GM21423 (cell line): Measurements from ENCODE around the gene MEF2C.

Experiments used
- ATAC-seq: cut with Tn5 transposase; IDR thresholded peaks from one replicate; pipeline ENCODE4 v1.9.1; 2021; ENCODE audit warnings: mild to moderate bottlenecking, moderate library complexity; ENCODE audit not compliant: unreplicated experiment

The MEF2C gene

DNA sequence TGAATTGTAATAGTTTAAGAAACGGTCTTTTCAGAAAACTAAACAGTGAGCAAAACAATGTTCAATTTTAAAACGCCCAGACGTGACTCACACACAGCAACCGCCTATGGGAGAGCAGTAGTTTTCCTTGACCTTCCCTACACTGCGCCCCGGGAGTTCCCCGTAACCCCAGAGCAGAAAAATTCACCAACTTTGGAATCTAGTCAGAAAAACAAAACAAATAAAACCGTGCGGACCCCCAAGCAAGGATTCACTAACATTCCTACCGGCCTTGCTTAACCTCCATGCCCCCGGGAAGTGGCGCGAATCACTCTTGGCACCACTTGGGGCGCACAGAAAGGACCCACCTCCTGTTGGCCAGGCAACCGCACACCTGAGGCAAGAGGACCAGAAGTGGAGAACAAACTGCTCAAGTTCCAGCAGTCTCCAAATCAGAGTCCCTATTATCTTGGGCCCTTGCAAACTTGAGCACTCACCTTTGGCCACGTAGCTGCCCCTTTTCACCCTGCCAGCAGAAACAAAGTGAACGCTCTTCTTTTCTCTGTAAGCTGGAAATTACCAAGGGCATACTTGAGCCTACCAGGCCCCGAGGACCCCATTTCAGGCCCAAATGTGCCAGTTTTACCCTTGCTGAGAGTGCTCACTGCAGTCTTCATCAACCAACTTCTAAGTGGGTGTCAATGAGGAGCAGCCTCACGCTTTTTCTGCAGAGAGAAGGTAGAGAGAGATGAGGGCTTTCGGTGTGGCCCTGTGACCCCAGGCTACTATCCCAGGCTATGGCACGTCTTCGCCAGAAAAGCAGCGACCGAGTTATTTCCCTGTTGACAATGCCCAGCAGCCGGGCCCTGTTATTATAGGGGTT is 189.7 kb downstream of the MEF2C start:
- no peak for ATAC-seq

DNA sequence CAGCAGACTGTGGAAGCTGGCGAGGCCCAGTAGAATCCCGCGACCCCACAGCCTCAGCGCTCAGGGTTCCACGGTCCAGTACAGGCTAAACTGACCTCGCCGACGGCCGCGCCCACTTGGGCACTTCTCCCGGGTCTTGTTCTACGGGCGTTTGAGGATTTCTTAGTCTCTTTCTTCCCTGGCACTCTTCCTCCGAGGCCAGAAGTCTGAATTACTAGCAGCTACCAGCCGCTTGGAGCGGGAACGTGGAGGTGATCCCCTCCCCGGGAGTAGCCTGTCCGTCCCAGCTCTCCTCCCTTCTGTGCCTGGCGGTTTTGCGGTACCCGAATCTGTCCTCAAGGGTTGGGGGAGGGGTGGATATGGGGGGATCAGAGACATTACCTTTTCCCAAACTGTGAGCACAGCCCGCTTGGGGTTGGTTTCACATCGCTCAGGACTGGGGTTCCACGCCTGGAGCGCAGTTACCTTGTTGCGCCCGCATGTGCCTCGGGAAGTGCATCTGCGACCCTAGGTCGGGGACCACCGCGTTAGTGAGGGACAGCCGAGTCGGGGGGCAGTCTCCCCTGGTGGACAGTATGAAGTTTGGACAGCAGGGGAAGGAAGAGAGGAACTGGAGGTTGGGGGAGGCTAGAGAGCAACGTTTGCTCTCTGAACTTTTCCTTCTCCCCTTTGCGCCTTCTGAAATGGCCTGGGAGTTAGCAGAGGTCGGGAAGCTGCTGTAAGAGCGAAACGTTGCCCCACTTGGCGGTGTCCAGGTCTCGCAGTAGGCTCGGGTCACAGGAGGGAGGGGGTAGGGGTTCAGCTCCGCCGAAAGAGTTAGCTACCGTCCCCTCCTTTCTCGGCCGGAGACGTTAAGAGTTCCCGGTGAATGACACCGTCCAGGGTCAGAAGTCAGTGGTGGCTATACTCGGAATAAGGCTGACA is 190.8 kb downstream of the MEF2C start:
- no peak for ATAC-seq

DNA sequence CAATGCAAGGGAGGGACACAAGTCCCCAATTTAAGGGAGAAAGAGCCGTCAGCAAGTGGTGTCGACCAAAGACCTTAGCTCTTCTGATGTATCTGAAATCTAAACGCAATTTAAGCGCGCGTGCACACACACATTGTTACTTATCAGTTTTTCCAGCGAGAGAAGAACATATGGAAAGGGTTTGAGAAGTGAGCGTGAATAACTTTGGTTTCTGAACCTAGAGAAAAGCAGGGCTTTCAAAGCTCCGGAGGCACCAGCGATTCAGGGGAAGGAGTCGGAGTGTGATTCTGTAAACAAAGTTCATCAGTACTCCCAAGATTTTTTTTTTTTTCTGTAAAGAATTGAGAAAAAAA is 191.8 kb downstream of the MEF2C start:
- no peak for ATAC-seq

DNA sequence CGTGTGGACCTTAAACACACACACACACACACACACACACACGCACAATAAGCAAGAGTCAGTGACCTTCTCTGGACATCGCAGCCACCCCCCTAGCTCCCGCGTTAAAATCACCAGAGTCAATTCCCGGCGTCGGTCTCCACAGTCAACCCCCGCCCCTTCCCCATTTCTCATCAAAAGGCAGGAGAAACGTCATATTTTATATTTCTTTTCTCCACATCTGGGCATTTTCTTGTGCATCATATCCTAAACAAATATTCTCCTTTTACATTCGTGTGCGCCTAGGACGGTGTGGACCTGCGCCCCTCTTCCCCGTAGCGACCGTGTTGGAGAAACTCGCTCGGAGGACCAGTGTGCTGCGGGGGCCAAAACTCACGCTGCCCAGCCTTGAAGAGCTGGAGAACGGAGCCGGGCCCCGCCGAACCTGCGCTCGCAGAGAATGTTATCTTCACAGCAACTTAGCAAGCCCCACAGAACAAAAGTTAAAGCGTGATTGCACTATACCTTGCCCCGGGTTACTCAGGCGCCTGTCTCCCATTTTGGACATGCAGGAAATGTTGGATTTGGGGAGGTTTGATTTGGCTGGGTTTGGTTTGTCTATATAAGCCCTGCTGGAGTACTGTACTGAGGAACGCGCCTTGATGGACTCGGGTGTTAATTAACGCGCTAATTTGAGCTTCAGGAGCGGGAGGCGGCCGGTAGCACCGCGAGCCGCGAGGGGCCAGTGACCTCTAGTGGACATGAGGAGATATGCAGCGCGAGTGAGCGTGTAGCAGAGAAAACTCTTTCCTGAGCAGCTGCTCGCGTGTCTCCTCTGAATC is 192.4 kb downstream of the MEF2C start:
- peak; percentile 88 for ATAC-seq

GRCh38 chr5:88689668-88690408 is 193.1 kb downstream of the MEF2C start:
- no peak for ATAC-seq

GRCh38 chr5:88688984-88689667 is 193.9 kb downstream of the MEF2C start:
- no peak for ATAC-seq

- ATAC-seq = no peak
Observed at GRCh38 chr5:88688156-88688983, 194.6 kb downstream of the MEF2C start.

GRCh38 chr5:88687373-88687911 is 195.5 kb downstream of the MEF2C start:
- ATAC-seq = no peak

DNA sequence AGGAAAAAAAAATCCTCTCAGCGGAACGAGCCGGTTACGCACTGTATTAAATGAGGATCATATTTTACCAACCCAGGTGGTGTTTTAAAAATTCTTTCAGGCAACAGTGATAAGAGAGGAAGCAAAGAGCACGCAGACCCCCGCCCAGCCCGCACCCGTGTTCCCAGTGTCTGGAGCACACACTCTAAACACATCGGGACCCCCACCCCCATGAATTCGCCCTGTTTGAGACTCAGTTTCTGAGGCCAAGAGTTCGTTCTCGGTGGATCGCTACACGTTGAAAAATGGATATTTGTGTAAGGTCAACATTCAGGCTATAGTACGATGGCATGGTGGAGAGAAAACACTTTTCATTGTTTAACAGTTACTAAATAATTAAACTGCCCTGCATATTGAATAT is 196.3 kb downstream of the MEF2C start:
- ATAC-seq = no peak

GRCh38 chr5:88685591-88686541 is 197.1 kb downstream of the MEF2C start:
- ATAC-seq = no peak

DNA sequence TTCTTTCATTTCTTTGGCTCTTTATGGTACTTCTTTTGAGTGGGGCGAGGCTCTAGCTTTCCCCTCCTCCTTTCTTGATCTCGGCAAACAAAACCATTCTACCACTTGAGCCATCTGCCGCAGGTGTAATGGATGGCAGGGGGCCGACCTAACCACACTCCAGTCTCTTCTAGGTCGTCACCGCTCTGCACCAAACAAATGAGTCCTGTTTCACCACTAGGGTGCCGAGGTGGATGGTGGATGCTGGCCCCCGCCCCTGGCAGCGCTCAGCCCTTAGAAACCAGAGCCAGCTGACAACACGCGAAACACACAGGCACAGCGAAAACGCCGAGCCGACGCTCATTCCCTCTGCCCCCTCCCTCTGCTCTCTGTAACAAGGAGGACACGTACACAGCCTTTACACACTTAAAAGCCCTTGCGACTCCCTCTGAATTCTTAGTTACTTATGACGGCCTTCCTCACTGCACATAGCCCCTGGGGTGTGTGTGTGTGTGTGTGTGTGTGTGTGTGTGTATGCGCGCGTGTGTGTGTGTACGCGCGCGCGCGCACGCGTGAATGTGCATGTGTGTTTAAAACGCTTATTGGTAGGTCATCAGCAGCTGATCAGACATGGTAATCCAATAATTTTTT is 199.4 kb downstream of the MEF2C start:
- peak; percentile 53 for ATAC-seq

DNA sequence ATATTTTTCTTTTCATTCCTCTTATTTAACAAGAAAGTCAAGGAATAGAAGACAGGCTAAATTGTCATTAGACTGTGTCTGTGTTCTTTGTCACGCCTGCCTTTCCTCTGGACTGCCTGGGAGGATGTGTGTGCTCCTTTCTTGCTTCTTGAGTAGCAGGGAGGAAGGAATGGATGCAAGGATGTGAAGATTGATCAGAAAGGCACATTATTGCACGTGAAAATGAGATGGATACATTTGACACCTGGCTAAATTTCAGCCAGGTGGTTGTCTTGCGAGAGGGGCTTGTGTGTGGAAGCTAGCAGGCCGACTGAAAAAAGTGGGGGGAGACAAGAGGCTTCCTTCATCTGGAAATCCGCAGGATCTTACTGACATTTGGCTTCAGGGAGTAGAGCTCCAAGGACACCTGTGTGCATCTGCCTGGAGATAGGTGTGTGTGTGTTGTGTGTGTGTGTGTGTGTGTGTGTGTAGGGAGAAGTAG is 200.1 kb downstream of the MEF2C start:
- no peak for ATAC-seq

DNA sequence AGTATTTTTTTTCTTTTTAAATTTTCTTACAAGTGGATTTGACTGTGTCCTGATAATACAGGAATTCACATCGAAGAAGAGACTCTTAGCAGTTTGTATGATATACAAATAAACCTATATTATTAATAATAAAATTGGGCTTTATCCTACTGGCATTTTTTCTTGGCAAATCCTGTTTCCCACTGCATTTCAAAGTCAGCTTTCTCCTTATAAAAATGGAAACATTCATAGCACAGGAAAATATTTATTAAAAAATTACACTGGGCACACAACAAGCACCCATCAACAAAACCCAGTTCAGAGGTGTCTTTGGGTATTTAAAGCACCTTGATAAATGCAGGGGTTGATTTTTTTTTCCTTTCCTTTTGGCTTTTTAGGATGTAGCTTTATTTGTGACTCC is 200.9 kb downstream of the MEF2C start:
- no peak for ATAC-seq

DNA sequence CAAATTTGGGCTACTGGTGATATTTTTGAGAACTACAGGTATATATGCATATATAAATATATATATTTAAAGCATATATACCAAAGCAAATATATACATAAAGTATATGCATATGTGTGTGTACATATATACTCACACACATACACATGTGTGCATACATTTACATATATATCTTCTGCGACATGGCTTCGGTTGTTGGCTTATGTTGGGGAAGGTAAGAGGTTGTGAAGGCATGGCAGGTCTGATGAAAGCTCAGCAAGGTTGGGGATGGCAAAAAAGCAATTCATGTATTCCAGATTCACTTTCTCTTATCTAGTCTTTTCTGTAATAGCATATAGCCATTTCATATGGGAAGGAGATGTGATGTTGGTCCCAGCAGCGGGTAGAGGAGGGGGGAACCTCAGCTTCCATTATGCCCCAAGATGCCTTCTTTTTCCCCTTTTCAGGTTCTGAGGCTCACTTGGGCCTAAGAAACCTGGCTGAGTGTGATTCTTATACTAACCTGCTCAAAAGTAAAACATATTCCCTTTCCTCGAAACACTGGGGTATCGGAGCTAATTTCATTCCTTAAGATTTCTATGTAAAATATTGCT is 201.7 kb downstream of the MEF2C start:
- no peak for ATAC-seq

GRCh38 chr5:88680253-88681132 is 202.5 kb downstream of the MEF2C start:
- peak; percentile 77 for ATAC-seq

- no peak for ATAC-seq
Observed at GRCh38 chr5:88679638-88680037, 203.3 kb downstream of the MEF2C start.
